HFFc6 (cell line): ENCODE results near the gene IRF3. TPM values are rescaled to one million over a fixed set of nuclear protein-coding genes. Genes with fewer than 3 reads are reported as not detected.

Source experiments
- DNase-seq: peaks from one replicate; pipeline ENCODE4 v3.0.0-alpha.2; 2018
- H3K27ac Mint-ChIP-seq: 2 replicates; pipeline ENCODE4 v1.8.0; 2020; ENCODE audit warnings: mild to moderate bottlenecking, mixed read lengths
- H3K27me3 Mint-ChIP-seq: 2 replicates; pipeline ENCODE4 v1.8.0; 2021; ENCODE audit warnings: mild to moderate bottlenecking, moderate library complexity, mixed read lengths; ENCODE audit not compliant: insufficient read depth
- H3K36me3 Mint-ChIP-seq: 2 replicates; pipeline ENCODE4 v1.8.0; 2021; ENCODE audit warnings: low read depth, mixed read lengths
- H3K4me1 Mint-ChIP-seq: 2 replicates; pipeline ENCODE4 v1.8.0; 2020; ENCODE audit warnings: low read depth, mixed read lengths
- H3K4me3 Mint-ChIP-seq: 2 replicates; pipeline ENCODE4 v1.8.0; 2020; ENCODE audit warnings: mild to moderate bottlenecking, moderate library complexity, mixed read lengths
- H3K9me3 Mint-ChIP-seq: 2 replicates; pipeline ENCODE4 v1.8.0; 2020; ENCODE audit warnings: mild to moderate bottlenecking, mixed read lengths
- CTCF ChIP-seq: fragments of 200-600 bp; sonication (generic); IDR thresholded peaks from 2 replicates; pipeline ENCODE4 v1.5.0; 2021; ENCODE audit warnings: antibody characterized with exemption, mild to moderate bottlenecking
- total RNA-seq, 6 experiments: library from RNA; stranded (reverse); fragmentation: NEBNext Ultra II Directional; extraction: Animal tissue kit (Norgen Biotek cat#: 25700); gene quantifications; 2 replicates in 1 of 6; 3 replicates in 5 of 6; pipeline ENCODE4 v1.2.3, GENCODE V29; 2021

Gene IRF3
- total RNA-seq, 6 experiments from 2014 or later = 55.5 to 72.8 (median 58.7) TPM

GRCh38 chr19:49696865-49697264 lies 31.2 kb upstream of the IRF3 start:
- Mint-ChIP-seq H3K4me3 (no peak overlapping the region), H3K4me1 (no peaks in the 10 kb centered on the region), H3K9me3 (no peaks in the 10 kb centered on the region), H3K27ac (no peak overlapping the region), H3K27me3 (no peaks in the 10 kb centered on the region; the same call in 1 of the 2 replicates), H3K36me3 (peaks cover 10% of the 10 kb centered on the region)
- no peak for DNase-seq
- TF ChIP-seq CTCF = no peak

- no peak for TF ChIP-seq CTCF
- no peak overlapping the region for H3K27ac Mint-ChIP-seq
- H3K4me3 Mint-ChIP-seq = no peak overlapping the region
- H3K9me3 Mint-ChIP-seq = no peaks in the 10 kb centered on the region
- H3K36me3 Mint-ChIP-seq = peaks cover 10% of the 10 kb centered on the region
- peaks cover under 1% of the 10 kb centered on the region; the same call in 1 of the 2 replicates for H3K27me3 Mint-ChIP-seq
- DNase-seq = no peak
- H3K4me1 Mint-ChIP-seq = peaks cover 6% of the 10 kb centered on the region
These were observed 30.5 kb upstream of the IRF3 start for GRCh38 chr19:49696115-49696514.

- Mint-ChIP-seq H3K4me1 (peaks cover 22% of the 10 kb centered on the region), H3K9me3 (no peaks in the 10 kb centered on the region; the same call in 1 of the 2 replicates), H3K36me3 (peaks cover 12% of the 10 kb centered on the region), H3K27ac (peak overlapping the region; percentile 9; the same call in 1 of the 2 replicates), H3K4me3 (peak overlapping the region; percentile 91), H3K27me3 (peaks cover 8% of the 10 kb centered on the region)
- TF ChIP-seq CTCF = no peak
- no peak for DNase-seq
These were observed 26.5 kb upstream of the IRF3 start for GRCh38 chr19:49692147-49692506.

DNA sequence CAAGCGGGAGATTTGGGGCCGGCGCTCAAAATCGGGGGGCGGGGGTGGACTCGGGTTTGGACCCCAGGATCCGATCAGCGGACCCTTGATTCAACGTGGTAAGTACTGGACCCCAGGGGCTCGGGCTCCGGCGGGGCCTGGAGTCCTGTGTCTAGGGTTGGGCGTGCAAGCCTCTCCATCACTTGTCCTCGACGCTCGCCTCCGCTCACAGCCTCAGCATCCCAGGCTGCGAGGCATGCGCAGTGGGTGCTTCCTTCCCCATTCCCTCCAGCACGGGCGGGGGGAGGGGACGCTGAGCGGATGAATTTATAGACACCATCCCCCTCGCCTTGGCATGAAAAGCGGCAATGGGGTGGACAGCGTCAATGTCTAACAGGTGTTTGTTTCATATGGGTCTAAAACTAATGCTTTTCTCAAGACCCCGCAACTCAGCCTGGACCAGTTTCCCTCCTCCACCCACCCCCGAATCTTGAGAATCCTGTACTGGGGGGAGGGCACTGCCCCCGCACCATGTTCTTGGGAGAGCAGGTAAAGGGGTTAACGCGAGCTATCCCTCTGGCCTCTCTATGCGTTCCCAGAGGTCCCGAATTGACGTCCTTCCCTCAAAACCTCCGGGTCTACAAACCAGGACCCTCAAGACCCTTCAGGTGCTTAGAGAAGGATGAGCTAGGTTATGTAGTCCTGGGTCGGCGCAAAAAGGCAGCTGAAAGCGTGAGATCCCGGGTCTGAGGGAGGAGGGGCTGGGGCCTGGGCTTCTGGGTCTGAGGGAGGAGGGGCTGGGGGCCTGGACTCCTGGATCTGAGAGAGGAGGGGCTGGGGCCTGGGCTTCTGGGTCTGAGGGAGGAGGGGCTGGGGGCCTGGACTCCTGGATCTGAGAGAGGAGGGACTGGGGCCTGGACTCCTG lies 25.8 kb upstream of the IRF3 start:
- DNase-seq = peak; percentile 49
- H3K27me3 Mint-ChIP-seq = peaks cover 8% of the 10 kb centered on the region
- TF ChIP-seq CTCF = no peak
- peak overlapping the region; percentile 81 for H3K27ac Mint-ChIP-seq
- peaks cover 10% of the 10 kb centered on the region for H3K36me3 Mint-ChIP-seq
- H3K4me3 Mint-ChIP-seq = peak overlapping the region; percentile 91
- no peaks in the 10 kb centered on the region; the same call in 1 of the 2 replicates for H3K9me3 Mint-ChIP-seq
- peaks cover 22% of the 10 kb centered on the region for H3K4me1 Mint-ChIP-seq

DNA sequence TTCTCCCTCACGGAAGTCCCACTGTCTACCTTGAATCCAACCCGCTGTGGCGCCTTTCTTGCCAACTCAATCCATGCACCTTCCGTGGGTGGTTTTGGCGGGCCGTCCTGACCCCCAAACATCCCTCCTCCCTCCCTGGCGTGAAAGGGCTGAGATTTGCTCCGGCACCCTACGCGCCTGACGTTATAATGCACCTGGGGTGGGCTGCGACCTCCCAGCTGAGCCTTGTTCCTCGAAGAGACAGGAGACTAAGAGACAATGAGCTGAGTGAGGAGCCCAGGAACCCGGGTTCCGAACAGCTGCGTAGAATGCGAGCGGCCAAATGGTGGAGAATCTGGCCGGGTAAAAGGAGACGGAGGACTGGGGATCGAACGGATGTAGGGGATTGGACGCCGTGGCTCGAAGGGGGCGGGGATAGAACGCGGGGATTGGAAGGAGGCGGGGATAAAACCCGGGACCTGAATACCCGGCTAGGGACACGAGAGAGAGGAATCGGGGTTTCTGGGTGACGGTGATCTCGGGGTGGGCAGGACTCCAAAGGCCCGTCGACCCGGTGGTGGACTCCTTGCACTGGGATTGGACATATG lies 25.1 kb upstream of the IRF3 start, which contains the start of gene CPT1C:
CPT1C (plus strand) TSS at position 461 of the 587 bp plus-strand sequence. CDS start 1,137 bp downstream, outside the sequence.
- no peak for TF ChIP-seq CTCF
- H3K9me3 Mint-ChIP-seq = no peaks in the 10 kb centered on the region; the same call in 1 of the 2 replicates
- H3K36me3 Mint-ChIP-seq = peaks cover 10% of the 10 kb centered on the region
- peaks cover 8% of the 10 kb centered on the region for H3K27me3 Mint-ChIP-seq
- DNase-seq = peak; percentile 77
- peak within 1 kb of the TSS; percentile 81 for H3K27ac Mint-ChIP-seq
- H3K4me3 Mint-ChIP-seq = peak within 1 kb of the TSS; percentile 91
- peaks cover 22% of the 10 kb centered on the region for H3K4me1 Mint-ChIP-seq
